Prostate gland (tissue), 2 donors: ENCODE data around the gene KIFC3.

Experiments
- CTCF ChIP-seq, 4 experiments: fragments of 200-600 bp in 2 of 4; fragments of 450-650 bp in 2 of 4; sonication (generic) in 2 of 4; IDR thresholded peaks; 1 replicate in 3 of 4; 2 replicates in 1 of 4; pipeline ENCODE4 v1.5.1; 2016 to 2019; ENCODE audit warnings: antibody characterized with exemption in 4 of 4, mild to moderate bottlenecking in 2 of 4, moderate library complexity in 2 of 4
- POLR2AphosphoS5 ChIP-seq: sonication (generic); formaldehyde crosslinking; IDR thresholded peaks from one replicate; pipeline ENCODE4 v1.6.1; 2017; ENCODE audit warnings: antibody characterized with exemption

GRCh38 chr16:57757326-57757786 lies 44.9 kb downstream of the KIFC3 start:
- TF ChIP-seq CTCF (IDR thresholded peaks at IDR 0.05), result peak; percentile 76 to 96 (median 90)
- peak; percentile 50 for TF ChIP-seq POLR2AphosphoS5
